ENCODE measurements around the gene INO80C. TPM values are rescaled to one million over a fixed set of nuclear protein-coding genes. Genes with fewer than 3 reads are reported as not detected.
"Not testable (repeated sequence)": the region's sequence is repeated elsewhere in the genome, so short reads cannot be mapped to it uniquely, and the experiment has no call there.

INO80C gene
- total and polyA plus RNA-seq, 7 donors, result 3.7 to 44.9 (median 25.5) TPM

DNA sequence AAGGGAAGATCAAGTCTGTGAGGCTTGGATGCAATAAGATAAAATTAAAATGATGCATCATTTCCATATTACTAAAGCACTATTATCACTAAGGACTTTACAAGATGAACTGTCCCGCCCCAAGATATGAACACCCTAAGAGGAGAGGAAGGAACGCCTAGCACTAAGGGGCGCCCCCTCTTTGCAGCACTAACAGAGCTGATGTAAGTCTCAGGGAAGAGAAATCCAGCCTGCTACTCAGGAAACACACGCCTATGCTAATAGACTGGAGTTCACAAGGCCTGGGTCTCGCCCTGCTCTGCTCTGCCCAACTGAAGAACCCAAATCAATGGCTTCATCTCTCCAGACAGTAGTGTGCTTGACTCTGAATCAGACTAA, 6.1 kb downstream of the INO80C start:
- TF ChIP-seq POLR2A (IDR thresholded peaks at IDR 0.05) (no peak), POLR2AphosphoS5 (IDR thresholded peaks at IDR 0.05) (no peak), CTCF (IDR thresholded peaks at IDR 0.05) (no peak), EP300 (IDR thresholded peaks at IDR 0.05) (no peak)

GRCh38 chr18:35490894-35491699, 6.7 kb downstream of the INO80C start:
- 73 to 84% methylated on average over 10 of the region's 10 CpGs for WGBS, 2 donors
- H3K4me3 ChIP-seq, result no peak overlapping the region
- H3K4me1 ChIP-seq, result peaks cover 0 to 24% (median 2%) of the 10 kb centered on the region in 4 donors
- DNase-seq, result no peak
- no peaks in the 10 kb centered on the region for H3K36me3 ChIP-seq
- TF ChIP-seq EP300 (IDR thresholded peaks at IDR 0.05), result no peak
- no peak for TF ChIP-seq CTCF (IDR thresholded peaks at IDR 0.05)
- TF ChIP-seq POLR2A (IDR thresholded peaks at IDR 0.05), result no peak
- no peak for TF ChIP-seq POLR2AphosphoS5 (IDR thresholded peaks at IDR 0.05)
- intact Hi-C loops (cut with DNase I), result no loop called here
- H3K27me3 ChIP-seq, result no peaks in the 10 kb centered on the region
- no peaks in the 10 kb centered on the region for H3K9me3 ChIP-seq
- H3K27ac ChIP-seq, result no peak overlapping the region

More for the DNA sequence above, 6.1 kb downstream of the INO80C start:
- Histone ChIP-seq H3K36me3 (no peaks in the 10 kb centered on the region), H3K27me3 (no peaks in the 10 kb centered on the region), H3K9me3 (no peaks in the 10 kb centered on the region), H3K4me1 (peaks cover 0 to 30% (median 8%) of the 10 kb centered on the region in 4 donors), H3K27ac (no peak overlapping the region), H3K4me3 (no peak overlapping the region)
- intact Hi-C loops (cut with DNase I), result no loop called here
- WGBS, 2 donors, result 62 to 71% methylated on average over 5 of the region's 5 CpGs
- no peak for DNase-seq

GRCh38 chr18:35489913-35490490, 7.8 kb downstream of the INO80C start:
- no peaks in the 10 kb centered on the region for H3K36me3 ChIP-seq
- H3K27ac ChIP-seq, result no peak overlapping the region
- no peak for DNase-seq
- TF ChIP-seq POLR2AphosphoS5 (IDR thresholded peaks at IDR 0.05) (no peak), EP300 (IDR thresholded peaks at IDR 0.05) (no peak), POLR2A (IDR thresholded peaks at IDR 0.05) (no peak), CTCF (IDR thresholded peaks at IDR 0.05) (no peak)
- no peaks in the 10 kb centered on the region for H3K9me3 ChIP-seq
- peaks cover 0 to 14% (median 0%) of the 10 kb centered on the region in 4 donors for H3K4me1 ChIP-seq
- intact Hi-C loops (cut with DNase I), result no loop called here
- H3K27me3 ChIP-seq, result no peaks in the 10 kb centered on the region
- WGBS, 2 donors, result 62 to 86% methylated on average over 7 of the region's 7 CpGs
- H3K4me3 ChIP-seq, result no peak overlapping the region

GRCh38 chr18:35489281-35489680, 8.5 kb downstream of the INO80C start:
- DNase-seq; intact Hi-C loops (cut with DNase I): not testable (repeated sequence)

GRCh38 chr18:35488396-35488795, 9.4 kb downstream of the INO80C start:
- H3K4me3 ChIP-seq; H3K4me1 ChIP-seq; H3K27me3 ChIP-seq; intact Hi-C loops (cut with DNase I); H3K27ac ChIP-seq; H3K36me3 ChIP-seq; H3K9me3 ChIP-seq; DNase-seq: not testable (repeated sequence)
- WGBS, 2 donors, result 97% methylated on average over 2 of the region's 2 CpGs

More at GRCh38 chr18:35489281-35489680, 8.5 kb downstream of the INO80C start:
- H3K27ac ChIP-seq, H3K4me3 ChIP-seq, H3K9me3 ChIP-seq, H3K4me1 ChIP-seq, H3K36me3 ChIP-seq, H3K27me3 ChIP-seq: not testable (repeated sequence)
- WGBS, 2 donors, result 95% methylated on average over 3 of the region's 3 CpGs

GRCh38 chr18:35487525-35487924, 10.2 kb downstream of the INO80C start:
- DNase-seq; H3K4me3 ChIP-seq; H3K9me3 ChIP-seq; H3K27ac ChIP-seq; H3K27me3 ChIP-seq; H3K4me1 ChIP-seq; H3K36me3 ChIP-seq; intact Hi-C loops (cut with DNase I): not testable (repeated sequence)
- 39 to 84% methylated on average over 4 of the region's 4 CpGs for WGBS, 2 donors

Measured in sigmoid colon (tissue), 7 donors.